ENCODE measurements around the gene RAPGEF2.
"Not testable (repeated sequence)": the region's sequence is repeated elsewhere in the genome, so short reads cannot be mapped to it uniquely, and the experiment has no call there.

RAPGEF2 gene

DNA sequence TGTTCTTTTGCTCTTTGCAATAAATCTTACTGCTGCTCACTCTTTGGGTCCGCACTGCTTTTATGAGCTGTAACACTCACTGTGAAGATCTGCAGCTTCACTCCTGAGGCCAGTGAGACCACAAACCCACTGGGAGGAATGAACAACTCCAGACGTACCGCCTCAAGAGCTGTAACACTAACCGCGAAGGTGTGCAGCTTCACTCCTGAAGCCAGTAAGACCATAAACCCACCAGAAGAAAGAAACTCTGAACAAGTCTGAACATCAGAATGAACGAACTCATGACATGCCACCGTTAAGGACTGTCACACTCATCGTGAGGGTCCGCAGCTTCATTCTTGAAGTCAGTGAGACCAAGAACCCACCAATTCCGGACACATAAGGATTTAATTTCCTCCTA is 276.2 kb downstream of the RAPGEF2 start:
- DNase-seq: not testable (repeated sequence)

DNA sequence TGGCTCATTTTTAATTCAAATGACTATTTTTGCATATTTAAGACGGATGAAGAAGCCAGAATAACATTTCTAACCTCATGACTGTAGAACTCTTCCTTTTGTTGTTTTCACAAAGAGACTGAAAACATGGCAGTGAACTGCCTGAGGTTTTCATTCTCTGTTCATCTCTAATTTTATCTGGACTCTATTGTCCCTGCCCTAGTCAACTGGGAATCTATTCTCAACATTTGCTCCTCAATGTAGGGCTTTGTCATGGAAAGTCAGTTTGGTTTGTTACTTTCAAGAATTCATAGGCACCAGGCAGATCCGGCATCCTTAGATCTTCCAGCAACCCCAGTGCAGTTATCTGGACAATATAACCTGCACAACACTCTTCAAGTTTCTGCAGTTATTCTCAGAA is 277.0 kb downstream of the RAPGEF2 start:
- no peak for DNase-seq

DNA sequence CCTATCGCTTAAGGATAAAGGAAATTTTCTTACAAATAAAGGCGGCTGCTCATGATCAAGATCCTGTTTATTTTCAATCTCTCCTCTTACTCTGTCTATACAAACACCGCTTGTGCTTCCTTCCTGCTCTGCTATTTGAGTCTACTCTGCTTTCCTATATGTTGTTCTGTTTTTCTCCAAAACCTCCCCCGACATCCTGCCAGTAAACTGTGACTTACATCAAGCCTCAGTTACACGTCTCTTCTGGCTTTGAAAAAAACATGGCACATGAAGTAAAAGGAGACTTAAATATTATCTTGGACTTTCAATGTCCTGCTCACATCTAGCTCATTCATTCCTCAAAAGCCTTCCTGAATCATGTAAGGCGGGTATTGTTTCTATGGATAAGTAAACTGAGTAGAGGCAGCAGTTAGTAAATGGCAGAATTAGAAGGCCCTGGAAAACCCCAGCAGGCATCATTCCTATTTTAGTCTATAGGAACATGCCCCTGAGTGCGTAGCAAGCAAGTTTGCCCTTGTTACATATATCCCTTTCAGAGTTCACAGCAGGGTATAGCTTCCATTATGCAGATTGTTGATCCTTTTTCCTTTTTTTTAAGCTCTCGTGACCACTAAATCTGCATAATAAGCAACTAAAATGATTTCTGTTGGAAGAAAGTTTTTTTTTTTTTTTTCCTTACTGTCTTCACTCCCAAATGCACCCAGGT is 280.1 kb downstream of the RAPGEF2 start:
- DNase-seq: no peak

DNA sequence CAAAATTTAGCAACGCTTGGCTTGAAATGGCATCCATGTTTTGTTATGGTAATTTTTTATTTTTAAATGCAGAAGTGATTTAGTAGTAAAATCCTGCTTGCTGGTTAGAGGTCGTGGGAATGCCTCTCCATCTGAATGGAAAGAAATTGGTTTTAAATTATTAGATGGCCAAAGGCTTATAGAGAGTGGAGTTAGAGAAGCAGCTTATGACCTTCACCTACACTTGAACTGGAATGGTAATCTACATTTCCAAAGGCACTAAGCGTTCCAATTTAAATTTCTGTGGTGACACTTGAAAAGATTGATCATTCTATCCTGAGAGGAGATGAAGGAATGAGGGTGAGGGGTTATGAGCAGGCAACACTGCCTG is 280.7 kb downstream of the RAPGEF2 start:
- no peak for DNase-seq

DNA sequence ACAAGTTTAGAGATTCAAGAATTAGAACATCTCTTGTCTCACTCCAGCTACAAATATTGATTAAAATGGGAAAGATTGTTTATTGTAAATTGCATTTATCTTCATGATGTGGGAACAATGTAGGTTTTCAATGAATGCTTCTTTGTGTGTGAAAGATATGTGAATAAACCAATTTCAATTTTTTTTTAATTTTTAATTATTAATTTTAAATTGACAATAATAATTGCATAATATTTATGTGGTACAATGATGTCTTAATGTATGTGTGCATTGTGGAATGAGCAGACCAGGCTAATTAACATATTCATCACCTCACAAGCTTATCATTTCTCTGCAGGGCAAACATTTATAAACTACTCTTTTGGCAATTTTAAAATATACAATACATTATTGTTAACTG is 281.1 kb downstream of the RAPGEF2 start:
- DNase-seq: no peak

DNA sequence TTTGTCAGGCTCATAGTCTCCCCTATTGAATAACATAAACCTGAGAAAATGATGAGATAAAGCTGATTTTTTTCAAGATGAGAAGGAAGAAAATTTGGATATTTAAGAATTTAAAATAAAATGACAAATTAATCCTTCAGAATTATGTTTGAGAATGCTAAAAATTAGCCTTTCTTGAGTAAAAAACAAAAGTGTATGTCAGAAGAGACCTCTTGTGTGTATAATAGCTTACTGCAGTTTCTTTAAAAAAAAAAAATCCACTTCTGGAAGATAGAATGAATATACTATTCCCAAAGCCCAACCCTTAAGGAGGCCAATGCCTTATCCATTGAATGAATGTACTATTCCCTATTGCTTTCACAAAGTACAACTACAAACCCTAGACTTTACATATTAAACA is 281.8 kb downstream of the RAPGEF2 start:
- DNase-seq: no peak

DNA sequence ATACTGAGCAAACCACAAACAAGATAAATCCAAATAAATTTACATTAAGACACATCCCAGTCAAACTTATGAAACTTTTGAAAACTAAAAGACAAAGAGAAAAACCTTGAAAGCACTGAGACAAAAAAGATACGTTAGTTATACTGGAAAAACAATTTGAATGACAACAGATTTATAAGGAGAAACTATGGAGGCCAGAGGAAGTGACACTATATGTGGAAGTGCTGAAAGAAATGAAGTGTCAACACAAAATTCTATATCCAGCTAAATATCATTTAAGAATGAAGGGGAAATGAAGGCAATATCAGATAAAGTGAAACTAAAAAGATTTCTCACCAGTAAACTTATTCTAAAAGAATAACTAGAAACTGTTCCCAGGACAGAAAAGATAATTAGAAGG is 283.7 kb downstream of the RAPGEF2 start:
- no peak for DNase-seq

DNA sequence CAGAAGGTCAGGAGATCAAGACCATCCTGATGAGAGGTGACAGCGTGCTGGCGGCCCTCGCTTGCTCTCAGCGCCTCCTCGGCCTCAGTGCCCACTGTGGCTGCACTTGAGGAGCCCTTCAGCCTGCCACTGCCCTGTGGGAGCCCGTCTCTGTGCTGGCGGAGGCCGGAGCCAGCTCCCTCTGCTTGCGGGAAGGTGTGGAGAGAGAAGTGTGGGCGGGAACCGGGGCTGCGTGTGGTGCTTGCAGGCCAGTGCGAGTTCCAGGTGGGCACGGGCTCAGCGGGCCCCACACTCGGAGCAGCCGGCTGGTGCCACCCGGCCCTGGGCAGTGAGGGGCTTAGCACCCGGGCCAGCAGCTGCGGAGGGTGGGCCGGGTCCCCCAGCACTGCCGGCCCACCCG is 286.9 kb downstream of the RAPGEF2 start:
- no peak for DNase-seq

DNA sequence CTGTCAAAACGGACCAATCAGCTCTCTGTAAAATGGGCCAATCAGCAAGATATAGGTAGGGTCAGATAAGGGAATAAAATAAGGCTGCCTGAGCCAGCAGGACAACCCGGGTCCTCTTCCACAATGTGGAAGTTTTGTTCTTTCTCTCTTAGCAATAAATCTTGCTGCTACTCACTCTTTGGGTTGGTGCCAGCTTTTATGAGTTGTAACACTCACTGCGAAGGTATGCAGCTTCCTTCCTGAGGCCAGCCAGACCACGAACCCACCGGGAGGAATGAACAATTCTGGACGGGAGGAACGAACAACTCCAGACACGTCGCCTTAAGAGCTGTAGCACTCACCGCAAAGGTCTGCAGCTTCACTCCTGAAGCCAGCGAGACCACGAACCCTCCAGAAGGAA is 287.8 kb downstream of the RAPGEF2 start:
- no peak for DNase-seq

DNA sequence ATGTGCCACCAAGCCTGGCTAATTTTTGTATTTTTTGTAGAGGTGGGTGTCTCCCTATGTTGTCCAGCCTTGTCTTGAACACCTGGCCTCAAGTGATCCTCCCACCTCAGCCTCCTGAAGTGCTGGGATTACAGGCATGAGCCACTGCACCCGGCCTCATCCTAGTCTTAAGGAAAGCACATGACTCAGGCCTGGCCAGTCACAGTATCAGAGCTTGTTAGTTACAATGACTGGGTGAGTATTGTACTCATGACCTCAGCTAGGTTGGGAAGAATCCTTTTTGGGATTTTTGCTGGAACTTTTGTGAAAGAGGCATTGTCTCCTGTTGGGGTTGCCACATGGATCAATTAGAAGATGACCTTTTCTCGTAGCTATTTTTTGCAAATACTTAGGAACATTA is 292.8 kb downstream of the RAPGEF2 start:
- DNase-seq: no peak

DNA sequence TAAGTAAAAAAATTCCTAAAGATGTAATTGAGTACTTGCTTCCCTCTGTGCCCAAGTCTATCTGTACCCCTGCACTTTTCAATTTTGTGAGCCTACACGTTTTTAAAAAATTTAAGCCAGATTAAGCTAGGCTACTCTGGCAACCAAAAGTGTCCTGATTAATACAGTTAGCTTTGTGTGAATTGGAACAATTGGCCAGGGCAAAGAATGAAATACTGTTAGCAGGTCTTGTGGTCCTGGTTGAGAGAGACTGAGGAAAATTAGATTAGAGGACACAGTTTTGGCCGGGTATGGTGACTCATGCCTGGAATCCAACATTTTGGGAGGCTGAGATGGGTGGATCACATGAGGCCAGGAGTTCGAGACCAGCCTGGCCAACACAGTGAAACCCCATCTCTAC is 293.3 kb downstream of the RAPGEF2 start:
- DNase-seq: no peak

DNA sequence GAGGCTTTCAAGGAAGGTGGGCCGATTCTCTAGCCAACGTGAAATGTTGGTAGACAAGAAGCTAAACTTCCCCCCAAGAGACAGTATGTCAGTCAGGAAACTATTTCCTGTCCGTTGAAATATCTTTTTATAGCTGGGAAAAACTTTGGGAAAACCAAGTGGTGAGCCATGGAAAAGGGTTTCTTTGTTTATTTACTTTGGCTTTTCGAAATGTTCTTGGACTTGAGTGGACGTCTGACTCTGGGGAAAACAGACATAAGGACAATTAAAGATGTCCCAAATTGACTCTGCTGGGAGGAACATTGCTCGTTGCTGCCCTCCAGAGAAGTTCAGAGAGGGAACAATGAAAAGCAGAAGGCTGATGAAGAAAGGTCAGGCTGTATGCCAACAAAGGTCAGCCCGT is 295.4 kb downstream of the RAPGEF2 start:
- no peak for DNase-seq

DNA sequence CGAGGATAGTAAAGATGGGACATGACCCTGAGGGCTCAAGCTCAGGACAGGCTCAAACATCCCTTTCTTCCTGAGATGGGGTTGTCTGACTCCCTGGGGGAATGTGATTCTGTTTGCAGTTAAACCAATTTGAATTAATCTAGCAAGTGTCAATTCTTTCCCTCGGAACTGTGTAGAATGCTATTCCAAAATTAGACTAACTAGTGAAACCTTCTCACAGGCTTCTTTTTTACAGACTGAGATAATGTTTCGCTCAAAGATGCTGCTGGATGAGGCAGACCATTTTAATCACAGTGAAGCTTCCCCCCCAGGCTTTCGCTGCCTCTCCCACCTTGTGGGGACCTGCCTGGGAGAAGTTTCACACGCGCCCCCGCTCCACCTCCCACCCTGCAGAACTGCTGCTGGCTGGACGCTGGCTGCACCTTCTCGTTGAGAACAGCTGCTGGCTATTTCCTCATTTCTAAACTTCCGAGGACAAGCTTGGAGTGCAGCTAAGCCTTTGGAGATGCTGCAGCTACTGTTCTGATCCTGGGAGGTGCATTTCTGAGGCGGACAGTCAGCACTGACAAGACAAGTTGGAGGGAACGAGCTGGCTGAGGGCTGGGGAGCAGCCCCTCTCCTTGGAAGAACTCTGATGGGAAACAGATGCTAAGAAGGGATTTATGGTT is 297.8 kb downstream of the RAPGEF2 start:
- DNase-seq: no peak

DNA sequence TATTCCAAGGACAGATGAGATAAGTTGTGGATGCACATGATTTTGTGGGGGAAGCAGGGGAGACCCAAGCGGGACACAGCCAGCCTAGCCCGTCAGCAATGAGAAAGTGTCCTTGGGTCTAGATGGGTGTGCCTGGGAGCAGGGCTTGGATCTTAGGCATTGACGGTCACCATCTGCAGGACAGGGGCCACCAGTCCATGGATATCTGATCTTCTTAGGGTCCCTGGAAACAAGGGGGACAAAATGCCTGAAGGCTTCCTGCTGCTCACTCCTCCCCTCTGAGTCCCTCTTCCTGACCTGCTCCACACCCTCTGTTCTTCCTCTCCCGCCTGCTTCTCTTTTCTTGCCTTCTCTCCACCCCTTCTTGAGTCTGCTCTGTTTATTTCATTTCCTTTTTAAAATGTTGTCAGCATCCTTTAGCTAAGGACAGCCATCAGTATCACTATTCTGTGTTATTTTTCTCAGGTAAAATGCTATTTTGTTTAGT is 298.4 kb downstream of the RAPGEF2 start:
- DNase-seq: no peak

DNA sequence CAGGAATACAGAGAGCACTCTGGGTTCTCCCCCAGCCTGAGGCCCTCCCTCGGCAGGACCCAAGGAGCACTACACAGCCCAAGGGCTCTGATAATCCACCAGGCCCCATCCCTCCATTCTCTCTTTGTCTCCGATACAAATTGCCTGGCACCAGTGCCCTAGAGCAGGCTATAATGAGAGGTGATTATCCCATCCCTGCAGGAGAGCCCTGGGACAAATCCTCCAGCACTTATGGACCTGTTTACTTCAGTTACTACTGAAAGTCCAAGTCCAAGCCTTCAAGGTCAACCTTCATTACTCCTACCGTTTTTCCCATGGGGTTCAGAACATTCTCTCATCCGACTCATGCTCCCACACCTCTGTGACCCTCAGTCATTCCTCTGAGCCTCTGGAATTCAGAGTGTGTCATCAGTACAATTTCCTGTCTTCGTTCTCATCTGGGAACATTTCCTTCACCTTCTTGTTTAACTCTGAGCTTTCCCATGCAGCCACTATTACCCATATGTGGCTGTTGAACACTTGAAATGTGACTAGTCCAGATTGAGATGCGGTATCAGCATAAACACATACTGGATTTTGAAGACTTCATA is 299.0 kb downstream of the RAPGEF2 start:
- no peak for DNase-seq
